GM21367 (cell line): ENCODE data around the gene HMGN1.
"Not testable (repeated sequence)": the region's sequence is repeated elsewhere in the genome, so short reads cannot be mapped to it uniquely, and the experiment has no call there.

Experiments
- ATAC-seq: cut with Tn5 transposase; IDR thresholded peaks from one replicate; pipeline ENCODE4 v1.9.1; 2021; ENCODE audit not compliant: unreplicated experiment

The HMGN1 gene, protein sequence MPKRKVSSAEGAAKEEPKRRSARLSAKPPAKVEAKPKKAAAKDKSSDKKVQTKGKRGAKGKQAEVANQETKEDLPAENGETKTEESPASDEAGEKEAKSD

DNA sequence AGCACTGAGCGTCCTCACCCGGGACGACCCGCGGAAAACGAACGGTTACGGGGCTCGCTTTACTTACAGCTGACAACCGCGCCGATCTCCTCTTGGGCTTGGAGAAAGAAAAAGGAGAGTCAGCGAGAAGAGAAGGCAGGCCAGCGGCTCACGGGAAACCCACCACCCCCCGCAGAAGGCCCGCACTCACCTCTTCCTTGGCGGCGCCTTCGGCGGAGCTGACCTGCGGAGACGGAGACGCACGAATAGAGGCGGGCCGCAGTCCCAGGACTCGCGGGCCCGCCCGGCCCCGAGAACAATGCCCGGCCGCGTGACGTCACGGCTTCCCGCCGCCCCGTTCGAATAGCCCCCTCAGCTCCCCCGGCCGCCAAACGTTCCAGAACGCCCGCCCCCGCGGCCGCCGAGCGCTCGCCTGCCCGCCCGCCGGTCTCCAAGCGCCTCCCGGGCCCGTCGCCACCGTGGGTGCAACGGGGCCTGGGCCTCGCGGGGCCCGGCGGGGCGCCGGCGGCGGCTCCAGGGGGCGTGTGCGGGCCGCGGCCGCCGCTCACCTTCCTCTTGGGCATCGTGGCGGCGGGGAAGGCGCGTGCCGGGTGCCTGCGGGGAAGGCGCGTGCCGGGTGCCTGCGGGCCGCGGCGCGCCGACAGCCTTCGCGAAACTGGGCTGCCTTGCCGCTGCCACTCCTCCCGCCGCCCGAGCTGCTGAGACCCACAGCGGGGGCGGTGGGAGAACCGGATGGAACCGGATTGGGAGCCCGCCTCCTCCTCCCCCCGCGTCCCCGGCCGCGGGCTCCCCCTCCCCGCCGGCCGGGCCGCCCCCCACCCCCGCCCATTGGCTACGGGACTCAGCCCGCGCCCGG is at the start of gene HMGN1:
TSS of gene HMGN1 (minus strand) at position 734 of the 856 bp plus-strand sequence. CDS start at position 563, 171 bp downstream.
- ATAC-seq, result peak; percentile 41

DNA sequence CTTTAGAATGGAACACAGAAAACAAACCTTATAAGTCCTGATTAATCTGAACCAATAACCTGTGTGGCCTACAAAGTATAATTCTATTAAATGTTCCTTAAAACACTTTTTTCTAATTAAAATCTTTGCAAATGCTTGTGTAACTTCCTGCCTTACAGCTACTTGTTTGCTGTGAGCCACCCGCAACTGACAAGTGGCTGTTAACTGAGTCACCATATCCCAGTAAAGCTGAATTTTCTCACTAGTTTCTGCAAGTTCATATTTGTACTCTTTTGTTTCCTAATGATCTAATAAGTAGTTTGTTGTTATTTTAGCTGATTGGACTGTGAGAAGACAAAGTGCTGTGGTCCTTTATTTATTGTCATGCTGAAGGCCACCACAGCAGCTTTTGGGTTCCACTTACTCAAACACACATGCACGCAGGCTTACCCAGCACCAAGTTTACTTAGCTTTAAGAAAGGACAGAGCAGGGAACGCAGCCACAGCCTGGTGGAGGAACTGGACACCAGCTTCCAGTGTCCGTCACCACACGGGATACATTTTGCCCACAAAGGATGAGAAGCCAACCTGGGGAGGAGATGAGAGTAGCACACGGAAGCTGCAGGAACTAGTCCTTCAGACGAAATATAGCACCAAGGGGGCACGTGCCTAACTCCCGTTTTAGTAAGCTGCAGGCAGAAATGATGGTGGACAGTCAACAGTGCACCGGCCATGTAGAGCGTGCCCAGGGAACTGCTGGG is 48.9 kb upstream of the HMGN1 start:
- no peak for ATAC-seq

DNA sequence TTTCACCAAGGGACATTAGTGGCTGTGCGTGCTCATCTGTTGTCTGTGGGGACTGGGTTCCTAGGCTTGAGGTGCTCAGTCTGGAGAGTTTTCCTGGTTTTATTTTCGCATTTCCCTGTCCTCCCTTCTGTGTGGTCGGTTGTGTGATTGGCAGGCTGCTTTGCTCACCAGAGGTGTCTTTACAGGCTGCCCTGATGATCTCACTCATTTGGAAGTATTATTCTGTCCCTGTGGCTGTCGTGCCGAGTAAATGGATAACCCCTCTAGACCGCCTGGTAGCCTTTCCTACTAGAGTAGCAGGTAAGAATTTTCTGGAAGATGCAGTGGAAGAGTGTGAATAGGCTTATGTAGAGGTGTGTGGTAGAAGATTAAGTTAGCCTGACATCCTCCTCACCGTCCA is 44.1 kb upstream of the HMGN1 start:
- ATAC-seq, result no peak

DNA sequence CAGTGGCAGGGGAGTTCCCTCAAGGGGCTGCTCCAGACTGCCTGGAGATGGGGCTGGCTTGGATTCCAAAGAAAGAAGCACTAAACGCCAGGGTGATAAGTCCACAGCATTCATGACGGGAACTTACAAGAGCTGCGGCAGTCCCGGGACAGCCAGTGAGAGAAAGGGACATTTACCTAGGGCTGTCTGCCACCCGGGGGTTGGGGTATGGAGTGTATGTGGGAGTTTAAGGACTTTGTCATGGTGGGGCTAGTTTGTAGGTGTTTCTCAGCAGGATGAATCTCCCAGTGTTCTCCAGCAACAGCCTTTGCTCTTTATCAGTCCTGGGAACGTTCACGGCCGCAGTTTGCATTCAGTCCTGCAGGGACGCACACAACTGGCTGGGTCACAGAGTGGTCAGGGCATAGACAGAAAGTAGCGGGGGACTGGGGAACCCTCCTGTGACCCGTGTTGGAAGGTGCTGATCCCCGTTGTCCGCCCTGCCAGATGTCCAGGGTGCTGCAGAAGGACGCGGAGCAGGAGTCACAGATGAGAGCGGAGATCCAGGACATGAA is 41.4 kb upstream of the HMGN1 start:
- no peak for ATAC-seq

DNA sequence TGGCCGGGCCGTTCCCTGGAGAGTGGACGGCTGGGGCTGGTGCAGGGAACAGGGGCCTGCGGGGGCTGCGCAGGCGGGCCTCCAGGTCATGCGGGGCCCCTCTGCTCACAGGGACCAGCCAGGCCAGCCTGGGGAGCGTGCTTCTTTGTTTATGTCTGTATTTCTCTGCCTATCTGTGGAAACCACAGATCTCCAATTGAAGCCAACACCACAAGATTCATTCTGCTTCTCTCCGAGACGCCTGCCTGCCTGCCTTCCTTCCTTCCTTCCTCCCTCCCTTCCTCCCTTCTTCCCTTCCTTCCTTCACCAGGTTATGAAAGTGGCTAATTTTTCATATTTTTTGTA is 39.9 kb upstream of the HMGN1 start:
- no peak for ATAC-seq

DNA sequence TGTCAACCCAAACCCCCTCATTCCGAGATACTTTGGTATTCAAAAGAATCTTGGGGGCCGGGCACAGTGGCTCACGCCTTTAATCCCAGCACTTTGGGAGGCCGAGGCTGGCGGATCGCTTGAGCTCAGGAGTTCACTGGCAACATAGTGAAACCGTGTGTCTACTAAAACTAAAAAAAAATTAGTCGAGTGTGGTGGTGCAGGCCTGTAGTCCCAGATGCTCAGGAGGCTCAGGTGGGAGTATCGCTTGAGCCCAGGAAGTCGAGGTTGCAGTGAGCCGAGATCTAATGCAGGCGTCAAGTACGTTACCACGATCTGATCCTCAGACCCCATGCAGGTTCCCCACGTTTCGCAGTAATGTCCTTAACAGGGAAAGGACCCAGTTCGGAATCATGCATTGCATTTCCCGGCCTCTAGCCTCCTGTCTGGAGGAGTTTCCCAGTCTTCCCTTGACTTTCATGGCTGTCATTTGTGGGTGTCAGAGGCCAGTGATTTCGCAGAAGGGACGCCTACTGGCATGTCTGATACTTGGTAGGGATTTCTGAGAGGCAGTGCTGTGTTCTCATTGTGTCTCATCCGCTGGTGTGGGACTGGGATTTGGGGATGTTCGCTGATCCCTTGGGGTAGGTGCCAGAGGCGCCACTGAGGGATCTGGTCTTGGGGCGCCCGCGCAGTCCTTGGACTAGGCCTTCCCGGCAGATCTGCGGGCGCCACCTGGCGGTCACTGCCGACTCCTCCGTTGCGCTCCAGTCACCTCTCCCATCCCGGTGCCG is 39.3 kb upstream of the HMGN1 start:
- peak; percentile 88 for ATAC-seq

DNA sequence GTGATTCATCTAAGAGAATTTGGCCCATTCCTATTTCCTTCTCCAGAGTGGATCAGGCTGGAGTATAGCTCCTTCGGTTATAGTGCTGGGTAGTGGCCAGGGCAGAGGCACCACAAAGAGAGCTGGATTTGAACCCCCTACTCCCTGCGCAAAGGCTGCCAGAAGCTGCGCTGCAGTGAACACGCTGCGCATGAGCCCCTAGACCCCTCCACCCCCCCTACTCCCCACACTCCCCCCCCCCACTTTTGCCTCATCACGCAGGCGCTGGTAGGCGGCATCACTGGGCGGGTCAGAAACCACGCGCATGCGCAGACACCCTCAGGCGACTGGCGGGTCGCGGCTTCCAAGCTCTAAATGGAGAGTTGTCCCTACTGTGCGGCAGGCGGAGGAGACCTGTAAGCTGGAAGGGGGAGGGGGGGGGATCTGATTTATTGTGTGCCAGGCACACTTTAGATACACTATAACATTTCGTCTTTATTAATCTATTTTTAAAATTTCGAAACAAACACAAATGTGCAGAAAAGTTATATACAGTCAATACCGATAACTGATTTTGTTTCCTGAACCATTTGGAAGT is 38.7 kb upstream of the HMGN1 start:
- ATAC-seq, result no peak

DNA sequence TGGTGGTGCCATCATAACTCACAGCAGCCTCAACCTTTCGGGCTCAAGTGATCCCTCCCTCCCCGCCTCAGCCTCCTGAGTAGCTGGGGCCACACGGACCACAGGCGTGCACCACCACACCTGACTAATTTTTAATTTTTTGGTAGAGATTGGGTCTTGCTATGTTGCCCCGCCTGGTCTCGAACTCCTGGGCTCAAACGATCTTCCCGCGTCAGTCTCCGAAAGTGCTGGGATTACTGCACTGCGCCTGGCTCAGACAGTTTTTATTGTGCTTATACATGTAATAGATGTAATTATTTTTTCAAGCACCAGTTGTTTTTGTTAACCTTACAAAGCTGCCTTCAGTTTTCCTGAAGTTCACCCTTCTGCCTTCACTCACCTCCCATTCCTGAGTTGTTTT is 38.0 kb upstream of the HMGN1 start:
- no peak for ATAC-seq

DNA sequence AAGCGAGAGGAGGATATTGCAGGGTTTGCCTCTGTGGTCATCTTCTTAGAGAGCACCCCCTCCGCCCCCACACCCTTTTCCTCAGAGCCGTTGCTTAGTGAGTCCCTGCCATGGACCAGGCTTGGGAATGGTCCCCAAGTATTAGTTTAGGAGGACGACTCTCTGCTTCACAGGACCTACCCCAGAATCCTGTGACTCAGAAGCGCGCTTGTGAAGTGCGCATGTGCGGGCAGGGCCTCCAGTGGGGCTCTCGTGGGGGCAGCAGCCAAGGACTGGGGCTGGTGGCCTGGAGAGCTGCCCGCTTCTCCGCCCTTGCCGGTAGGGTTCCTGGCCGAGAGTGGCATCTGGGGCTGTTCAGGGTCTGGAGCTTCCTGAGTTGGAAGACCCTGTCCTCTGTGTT is 37.3 kb upstream of the HMGN1 start:
- no peak for ATAC-seq

DNA sequence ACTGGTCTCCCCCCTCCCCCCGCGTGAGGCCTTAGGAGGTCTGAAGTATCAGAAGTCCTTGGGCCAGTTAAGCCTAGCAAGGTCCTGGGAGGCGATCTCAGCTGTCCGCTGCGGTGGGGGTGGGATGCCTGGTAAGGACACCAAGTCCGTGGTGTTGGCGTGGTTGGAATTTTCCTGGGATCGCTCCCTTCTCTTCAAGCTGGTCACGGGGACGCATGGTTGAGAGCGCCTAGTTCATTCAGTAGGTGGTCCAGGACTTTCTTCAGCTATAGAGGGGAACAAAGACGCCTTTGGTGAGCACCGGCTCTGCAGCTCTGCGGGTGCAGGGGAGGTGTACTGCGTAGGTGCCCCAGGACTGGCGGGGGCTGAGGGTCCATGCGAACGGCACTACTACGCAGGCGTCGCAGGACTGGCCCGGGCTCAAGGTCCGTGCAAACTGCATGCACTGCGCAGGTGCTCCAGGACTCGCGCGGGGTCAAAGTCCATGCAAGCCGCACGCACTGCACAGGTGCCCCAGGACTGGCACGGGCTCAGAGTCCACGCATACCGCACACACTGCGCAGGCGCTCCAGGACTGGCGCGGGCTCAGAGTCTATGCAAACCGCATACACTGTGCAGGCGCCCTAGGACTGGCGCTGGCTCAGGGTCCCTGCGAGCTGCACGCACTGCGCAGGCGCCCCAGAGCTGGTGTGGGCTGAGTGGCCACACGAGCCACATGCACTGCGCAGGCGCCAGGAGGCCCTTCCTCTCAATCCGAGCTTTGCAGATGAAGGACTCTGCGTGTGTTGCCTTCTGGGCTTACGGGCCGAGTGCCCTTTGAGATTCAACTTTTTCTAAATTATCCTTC is 36.6 kb upstream of the HMGN1 start:
- no peak for ATAC-seq

DNA sequence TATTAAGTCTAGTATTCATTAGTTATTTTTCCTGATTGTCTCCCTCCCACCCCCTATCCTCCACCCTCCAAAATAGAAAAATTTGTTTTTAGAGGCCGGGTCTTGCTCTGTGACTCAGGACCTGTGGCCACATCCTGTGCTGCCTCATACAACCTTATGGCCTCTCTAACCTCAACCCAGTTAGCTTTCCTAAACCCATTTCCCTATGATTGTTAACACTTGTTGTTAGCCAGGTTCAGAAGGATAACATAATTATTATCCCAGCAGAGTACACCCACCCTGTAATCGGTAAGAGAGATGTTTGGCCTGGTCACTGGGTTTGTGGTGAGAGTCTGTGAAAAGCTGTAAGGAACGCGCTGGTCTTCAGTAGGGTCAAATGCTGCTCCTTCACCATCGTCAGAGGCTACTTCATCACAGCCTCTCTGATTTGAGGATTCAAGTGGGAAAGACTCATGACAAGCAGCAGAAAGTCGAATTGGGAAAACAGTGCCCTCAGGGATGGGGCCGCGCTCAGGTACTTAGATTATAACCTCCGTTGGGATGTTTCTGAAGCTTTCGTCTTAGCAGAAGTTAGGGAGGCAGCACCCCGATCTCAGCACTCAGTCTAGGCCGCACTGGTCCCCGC is 35.9 kb upstream of the HMGN1 start:
- ATAC-seq, result no peak

DNA sequence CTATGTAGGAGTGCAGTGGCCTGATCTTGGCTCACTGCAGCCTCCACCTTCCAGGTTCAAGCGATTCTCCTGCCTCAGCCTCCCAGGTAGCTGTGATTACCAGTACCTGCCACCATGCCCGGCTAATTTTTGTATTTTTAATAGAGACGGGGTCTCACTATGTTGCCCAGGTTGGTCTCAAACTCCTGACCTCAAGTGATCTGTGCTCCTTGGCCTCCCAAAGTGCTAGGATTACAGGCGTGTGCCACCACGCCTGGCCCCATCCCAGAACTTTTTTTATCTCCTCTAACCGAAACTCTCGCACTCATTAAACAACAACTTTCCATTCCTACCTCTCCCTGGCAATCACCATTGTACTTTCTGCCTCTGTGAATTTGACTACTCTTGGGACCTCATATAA is 33.2 kb upstream of the HMGN1 start:
- ATAC-seq, result not testable (repeated sequence)

DNA sequence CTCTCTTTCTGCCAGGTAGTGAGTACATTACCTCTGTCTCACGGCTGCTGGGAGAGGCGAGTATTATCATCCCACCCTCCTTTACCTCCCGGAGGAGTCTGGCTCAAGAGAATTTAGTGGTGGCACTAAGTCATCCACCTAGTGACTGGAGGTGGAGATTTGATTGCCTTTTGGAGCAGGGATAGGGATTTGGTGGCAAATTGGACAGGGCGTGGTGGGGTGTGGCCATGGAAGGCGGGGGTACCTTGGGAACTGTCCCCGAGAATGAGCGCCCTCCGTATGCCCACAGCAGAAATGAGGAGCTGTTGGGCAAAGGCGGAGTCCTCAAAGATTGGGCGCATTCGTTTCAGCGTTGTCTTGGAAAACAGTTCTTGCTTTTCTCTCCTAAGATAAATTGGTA is 32.1 kb upstream of the HMGN1 start:
- no peak for ATAC-seq

DNA sequence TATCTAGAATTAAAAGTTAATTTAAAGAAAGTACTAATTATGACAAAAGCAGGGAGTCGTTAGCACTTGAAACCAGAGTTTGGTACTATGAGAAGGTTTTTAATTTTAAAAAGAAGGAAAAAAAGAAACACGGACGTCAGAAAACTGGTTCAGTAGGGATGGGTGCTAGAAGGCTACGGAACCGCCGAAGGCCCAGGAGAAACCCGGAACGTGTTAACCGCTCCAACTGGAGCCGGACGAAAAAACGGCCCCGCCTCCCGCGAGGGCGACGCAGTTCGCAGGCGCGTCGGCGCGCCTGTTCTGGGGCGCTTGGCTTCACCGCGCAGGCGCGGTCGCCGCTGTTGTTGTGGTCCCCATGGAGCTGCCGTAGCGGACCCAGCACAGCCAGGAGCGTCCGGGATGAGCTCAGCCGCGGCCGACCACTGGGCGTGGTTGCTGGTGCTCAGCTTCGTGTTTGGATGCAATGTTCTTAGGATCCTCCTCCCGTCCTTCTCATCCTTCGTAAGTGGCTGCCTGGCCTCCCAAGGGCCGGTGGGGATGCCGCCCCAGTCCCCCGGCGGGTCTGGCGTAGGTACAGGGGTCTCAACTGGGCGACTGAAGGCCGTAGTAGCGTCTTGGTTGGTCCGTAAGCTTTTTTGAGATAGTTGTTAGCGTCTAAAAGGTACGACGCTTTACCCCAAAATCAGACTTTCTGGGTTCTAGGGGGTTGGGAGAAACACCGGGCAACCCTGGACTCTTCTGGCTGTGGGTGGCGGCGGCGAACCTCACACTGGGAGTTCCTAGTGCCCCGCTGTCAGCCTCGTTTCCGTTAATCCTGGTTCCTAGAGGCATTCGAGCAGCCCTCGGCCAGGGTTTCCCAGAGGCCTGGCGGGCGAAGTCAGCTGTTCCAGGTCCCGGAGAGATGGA is 31.4 kb upstream of the HMGN1 start:
- ATAC-seq, result peak; percentile 96

DNA sequence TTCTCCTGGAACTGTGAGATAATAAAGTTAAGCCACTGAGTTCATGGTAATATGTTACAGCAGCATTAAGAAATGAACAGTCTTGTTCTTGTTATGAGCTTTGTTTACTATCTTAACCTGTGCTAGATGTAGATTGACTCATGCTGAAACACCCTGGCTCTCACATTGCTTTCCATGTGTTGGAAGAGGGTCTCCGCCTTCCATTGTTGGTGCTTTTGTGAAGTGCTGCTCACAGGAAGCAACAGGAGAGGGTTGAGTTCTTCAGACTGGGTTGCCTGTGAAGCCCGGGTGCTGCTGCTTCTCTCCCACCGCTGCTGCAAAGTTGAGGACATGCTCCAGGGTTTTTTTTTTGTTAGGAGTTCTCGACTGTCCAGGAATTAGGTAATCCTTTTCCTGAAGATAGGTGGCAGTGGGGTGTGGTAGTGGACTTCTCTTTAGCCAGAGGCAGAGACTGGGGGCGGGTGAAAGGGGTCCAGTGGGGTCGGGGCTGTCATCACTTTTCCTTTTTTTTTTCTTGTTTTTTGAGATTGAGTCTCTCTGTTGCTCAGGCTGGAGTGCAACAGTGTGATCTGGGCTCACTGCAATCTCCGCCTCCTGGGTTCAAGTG is 28.7 kb upstream of the HMGN1 start:
- ATAC-seq, result no peak

DNA sequence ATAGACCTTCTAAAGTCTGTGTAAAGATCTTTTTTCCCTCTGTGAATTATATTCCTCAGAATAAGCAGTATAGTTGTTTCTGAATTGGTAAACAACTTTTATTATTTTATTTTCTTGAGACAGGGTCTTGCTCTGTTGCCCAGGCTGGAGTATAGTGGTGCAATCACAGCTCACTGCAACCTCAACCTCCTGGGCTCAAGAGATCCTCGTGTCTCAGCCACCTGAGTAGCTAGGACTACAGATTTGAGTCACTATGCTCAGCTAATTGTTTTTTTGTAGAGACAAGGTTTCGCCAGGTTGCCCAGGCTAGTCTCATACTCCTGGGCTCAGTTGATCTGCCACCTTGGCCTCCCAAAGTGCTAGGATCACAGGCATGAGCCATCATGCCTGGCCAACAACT is 26.6 kb upstream of the HMGN1 start:
- no peak for ATAC-seq

DNA sequence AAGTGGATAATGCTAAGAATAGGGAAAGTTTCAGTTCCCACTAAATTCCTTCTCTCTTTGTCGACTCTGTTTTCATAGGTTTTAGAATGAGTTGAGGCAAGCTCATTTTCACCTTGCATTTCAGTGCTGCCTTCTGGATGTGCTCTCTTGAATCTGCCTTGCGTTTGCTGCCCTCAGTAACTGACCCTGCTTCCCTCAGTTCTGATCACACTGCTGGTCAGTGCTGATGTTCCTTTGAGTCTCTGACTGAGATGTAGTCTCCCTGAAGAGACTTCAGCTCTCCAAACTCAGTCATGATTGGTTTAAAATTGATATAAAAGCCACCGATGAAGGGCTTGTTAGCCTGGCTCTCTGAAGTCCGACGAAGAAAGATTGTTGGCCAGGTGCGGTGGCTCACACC is 25.2 kb upstream of the HMGN1 start:
- ATAC-seq, result no peak

DNA sequence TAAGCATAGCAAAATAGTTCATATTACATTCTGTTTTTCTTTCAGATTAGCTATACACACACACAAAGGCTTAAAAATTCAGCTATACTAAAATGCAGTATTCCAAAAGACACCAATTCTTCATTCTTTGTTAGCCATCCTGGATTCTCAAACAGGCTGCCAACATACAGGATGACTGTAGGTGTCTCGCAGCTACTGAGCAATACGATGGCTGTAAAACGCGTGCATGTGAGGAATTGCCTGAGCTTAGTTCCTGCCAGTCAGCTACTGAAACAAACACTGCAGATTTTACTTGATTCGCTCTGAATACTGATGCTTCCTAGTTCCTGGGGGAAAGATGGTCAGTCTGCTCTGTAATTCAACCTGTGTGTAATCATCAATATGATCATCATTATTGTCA is 24.7 kb upstream of the HMGN1 start:
- ATAC-seq, result no peak
